Prostate gland (tissue), 2 donors: ENCODE measurements around the gene KLK4. TPM values are rescaled to one million over a fixed set of nuclear protein-coding genes. Genes with fewer than 3 reads are reported as not detected.

Experiments
- DNase-seq: peaks from one replicate; pipeline ENCODE4 v3.0.0-alpha.2; 2019; ENCODE audit warnings: low spot score
- H3K27ac ChIP-seq, 2 donors: fragments of 200-600 bp; sonication (generic); 2 replicates each; pipeline ENCODE4 v1.5.1; 2017 to 2019
- H3K27me3 ChIP-seq: fragments of 200-600 bp; sonication (generic); replicated peaks from 2 replicates; pipeline ENCODE4 v1.5.1; 2019; ENCODE audit not compliant: insufficient read depth
- H3K36me3 ChIP-seq, 2 donors: fragments of 200-600 bp; sonication (generic); 1 replicate in 1 of 2; 2 replicates in 1 of 2; pipeline versions ENCODE4 v1.5.1 to v1.8.1; 2017 to 2019
- H3K4me1 ChIP-seq: fragments of 200-600 bp; sonication (generic); replicated peaks from 2 replicates; pipeline ENCODE4 v1.5.1; 2019
- H3K4me3 ChIP-seq, 2 donors: fragments of 200-600 bp; sonication (generic); 2 replicates each; pipeline ENCODE4 v1.5.1; 2017 to 2019
- H3K9me3 ChIP-seq: fragments of 200-600 bp; sonication (generic); 2 replicates; pipeline ENCODE4 v1.5.1; 2017
- CTCF ChIP-seq, 4 experiments: fragments of 200-600 bp in 2 of 4; fragments of 450-650 bp in 2 of 4; sonication (generic) in 2 of 4; IDR thresholded peaks; 1 replicate in 3 of 4; 2 replicates in 1 of 4; pipeline ENCODE4 v1.5.1; 2016 to 2019; ENCODE audit warnings: antibody characterized with exemption in 4 of 4, mild to moderate bottlenecking in 2 of 4, moderate library complexity in 2 of 4
- POLR2A ChIP-seq: fragments of 450-650 bp; IDR thresholded peaks from one replicate; pipeline ENCODE4 v1.6.1; 2016; ENCODE audit warnings: antibody characterized with exemption, mild to moderate bottlenecking
- POLR2AphosphoS5 ChIP-seq: sonication (generic); formaldehyde crosslinking; IDR thresholded peaks from one replicate; pipeline ENCODE4 v1.6.1; 2017; ENCODE audit warnings: antibody characterized with exemption
- WGBS: methylation state at CpG from one replicate; pipeline ENCODE4 v1.1.5; 2018; 5-methylcytosine and 5-hydroxymethylcytosine counted together
- intact Hi-C: fragments of 100-400 bp; cut with DNase I; formaldehyde crosslinking; loops from one replicate; pipeline ENCODE4 v1.14.2; 2022
- total RNA-seq, 2 donors: library from RNA; depleted of rRNA; stranded (reverse); fragments of >200 nt; gene quantifications; one replicate each; pipeline ENCODE4 v1.1.0, GENCODE V29; 2016

The KLK4 gene
- total RNA-seq, 2 donors from 2014 or later = 188 to 330 TPM

- no peak overlapping the region for H3K4me3 ChIP-seq
- H3K4me1 ChIP-seq = peaks cover 23% of the 10 kb centered on the region
- WGBS = 10% methylated on average over 3 of the region's 3 CpGs
- intact Hi-C loops = no loop called here
- TF ChIP-seq POLR2AphosphoS5 = peak; percentile 97
- no peak for TF ChIP-seq POLR2A
- no peak for TF ChIP-seq CTCF (IDR thresholded peaks at IDR 0.05)
- no peaks in the 10 kb centered on the region for H3K9me3 ChIP-seq
- H3K27me3 ChIP-seq = no peaks in the 10 kb centered on the region
- peak; percentile 84 for DNase-seq
- H3K27ac ChIP-seq = peak overlapping the region; percentile 79 to 99
- H3K36me3 ChIP-seq = no peaks in the 10 kb centered on the region
Observed at GRCh38 chr19:50889638-50890037, 21.6 kb downstream of the KLK4 start.

- Histone ChIP-seq H3K27ac (peak overlapping the region; percentile 20 to 99), H3K36me3 (no peaks in the 10 kb centered on the region), H3K9me3 (no peaks in the 10 kb centered on the region), H3K27me3 (no peaks in the 10 kb centered on the region), H3K4me1 (no peaks in the 10 kb centered on the region), H3K4me3 (no peak overlapping the region)
- intact Hi-C loops = no loop called here
- WGBS = 78% methylated on average over 3 of the region's 3 CpGs
- no peak for TF ChIP-seq POLR2A
- TF ChIP-seq POLR2AphosphoS5 = no peak
- TF ChIP-seq CTCF (IDR thresholded peaks at IDR 0.05) = no peak
- no peak for DNase-seq
Observed at GRCh38 chr19:50882188-50882587, 29.0 kb downstream of the KLK4 start.

GRCh38 chr19:50880241-50880640, 31.0 kb downstream of the KLK4 start:
- TF ChIP-seq POLR2A = no peak
- TF ChIP-seq POLR2AphosphoS5 = peak; percentile 26
- intact Hi-C loops = no loop called here
- Histone ChIP-seq H3K9me3 (no peaks in the 10 kb centered on the region), H3K4me1 (no peaks in the 10 kb centered on the region), H3K4me3 (no peak overlapping the region), H3K27ac (peak overlapping the region; percentile 61 to 99), H3K36me3 (no peaks in the 10 kb centered on the region), H3K27me3 (no peaks in the 10 kb centered on the region)
- peak; percentile 69 for DNase-seq
- 54% methylated on average over 5 of the region's 5 CpGs for WGBS

GRCh38 chr19:50878851-50879250, 32.3 kb downstream of the KLK4 start:
- Histone ChIP-seq H3K27me3 (no peaks in the 10 kb centered on the region), H3K9me3 (no peaks in the 10 kb centered on the region), H3K4me1 (no peaks in the 10 kb centered on the region), H3K4me3 (peak overlapping the region in 1 of 2 donors; percentile 58), H3K27ac (peak overlapping the region; percentile 97 to 99), H3K36me3 (no peaks in the 10 kb centered on the region)
- 57% methylated on average over 5 of the region's 5 CpGs for WGBS
- intact Hi-C loops = no loop called here
- peak; percentile 57 for TF ChIP-seq POLR2AphosphoS5
- no peak for TF ChIP-seq CTCF (IDR thresholded peaks at IDR 0.05)
- DNase-seq = no peak

- Histone ChIP-seq H3K9me3 (no peaks in the 10 kb centered on the region), H3K4me3 (peak overlapping the region; percentile 42 to 58), H3K27me3 (no peaks in the 10 kb centered on the region), H3K27ac (peak overlapping the region; percentile 97 to 99), H3K36me3 (no peaks in the 10 kb centered on the region), H3K4me1 (no peaks in the 10 kb centered on the region)
- intact Hi-C loops = no loop called here
- no peak for DNase-seq
- TF ChIP-seq POLR2A (no peak), CTCF (IDR thresholded peaks at IDR 0.05) (no peak), POLR2AphosphoS5 (no peak)
- WGBS = 18% methylated on average over 8 of the region's 8 CpGs
Observed at GRCh38 chr19:50877338-50877737, 33.9 kb downstream of the KLK4 start.
